ENCODE results near the gene CHCHD1. TPM values are rescaled to one million over a fixed set of nuclear protein-coding genes. Genes with fewer than 3 reads are reported as not detected.
"Not testable (repeated sequence)": the region's sequence is repeated elsewhere in the genome, so short reads cannot be mapped to it uniquely, and the experiment has no call there.

CHCHD1 gene
- total RNA-seq, 1 experiment from 2014 or later: 32.3 TPM

DNA sequence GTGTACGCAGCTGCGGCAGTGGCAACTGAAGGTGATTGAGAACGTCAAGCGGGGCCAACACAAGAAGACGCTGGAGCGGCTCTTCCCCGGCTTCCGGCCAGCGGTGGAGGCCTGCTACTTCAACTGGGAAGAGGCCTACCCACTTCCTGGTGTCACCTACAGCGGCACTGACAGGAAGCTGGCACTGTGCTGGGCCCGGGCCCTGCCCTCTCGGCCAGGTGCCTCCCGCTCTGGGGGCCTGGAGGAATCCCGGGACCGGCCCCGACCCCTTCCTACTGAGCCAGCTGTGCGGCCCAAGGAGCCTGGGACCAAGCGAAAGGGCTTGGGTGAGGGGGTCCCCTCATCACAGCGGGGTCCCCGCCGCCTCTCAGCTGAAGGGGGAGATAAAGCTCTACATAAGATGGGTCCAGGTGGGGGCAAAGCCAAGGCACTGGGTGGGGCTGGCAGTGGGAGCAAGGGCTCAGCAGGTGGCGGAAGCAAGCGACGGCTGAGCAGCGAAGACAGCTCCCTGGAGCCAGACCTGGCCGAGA lies 10.1 kb downstream of the CHCHD1 start:
- DNase-seq (ENCODE audit: low read depth): no peak

DNA sequence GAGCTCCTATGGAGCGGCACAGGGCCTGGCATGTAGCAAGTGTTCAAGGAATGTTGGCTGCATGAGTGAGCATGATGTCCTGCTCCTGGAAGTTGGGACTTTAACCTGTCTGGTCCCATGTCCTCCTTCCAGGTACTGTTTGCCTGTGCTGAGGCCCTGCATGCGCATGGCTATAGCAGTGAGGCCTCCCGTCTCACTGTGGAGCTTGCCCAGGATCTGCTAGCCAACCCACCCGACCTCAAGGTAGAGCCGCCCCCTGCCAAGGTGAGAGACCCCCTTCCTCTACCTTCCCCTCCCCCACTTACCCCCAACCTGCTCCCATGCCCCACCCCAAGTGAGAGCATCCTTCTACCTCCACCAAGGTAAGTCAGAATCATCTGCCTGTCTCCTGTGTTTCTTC lies 11.6 kb downstream of the CHCHD1 start:
- DNase-seq (ENCODE audit: low read depth): no peak

GRCh38 chr10:73795491-73795890 lies 13.6 kb downstream of the CHCHD1 start:
- not testable (repeated sequence) for DNase-seq (ENCODE audit: low read depth)

DNA sequence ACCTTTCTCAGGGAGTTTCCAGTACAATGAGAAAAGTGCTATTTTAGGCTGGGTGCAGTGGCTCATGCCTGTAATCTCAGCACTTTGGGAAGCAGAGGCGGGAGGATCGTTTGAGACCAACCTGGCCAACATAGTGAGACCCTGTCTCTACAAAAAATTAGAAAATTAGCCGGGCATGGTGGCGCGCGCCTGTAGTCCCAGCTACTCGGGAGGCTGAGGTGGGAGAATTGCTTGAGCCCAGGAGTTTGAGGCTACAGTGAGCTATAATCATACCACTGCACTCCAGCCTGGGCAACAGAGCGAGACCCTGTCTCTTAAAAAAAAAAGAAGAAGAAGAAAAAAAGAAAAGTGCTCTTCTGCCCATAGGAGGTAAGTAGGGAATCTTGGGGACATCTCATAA lies 14.2 kb downstream of the CHCHD1 start:
- DNase-seq (ENCODE audit: low read depth): not testable (repeated sequence)

DNA sequence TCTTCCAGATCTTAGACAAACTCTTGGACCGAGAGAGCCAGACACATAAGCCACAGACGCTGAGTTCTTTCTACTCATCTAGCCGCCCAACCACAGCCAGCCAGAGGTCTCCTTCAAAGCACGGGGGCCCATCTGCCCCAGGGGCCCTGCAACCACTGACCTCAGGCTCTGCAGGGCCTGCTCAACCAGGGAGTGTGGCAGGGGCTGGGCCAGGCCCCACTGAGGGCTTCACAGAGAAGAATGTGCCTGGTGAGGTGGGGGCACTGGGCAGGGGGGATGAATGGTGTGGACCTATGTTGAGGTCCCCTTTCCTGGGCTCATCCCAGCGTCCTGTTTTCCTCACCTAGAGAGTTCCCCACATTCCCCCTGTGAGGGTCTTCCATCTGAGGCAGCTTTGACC lies 14.9 kb downstream of the CHCHD1 start:
- DNase-seq (ENCODE audit: low read depth): no peak

GRCh38 chr10:73797324-73798025 lies 15.6 kb downstream of the CHCHD1 start:
- no peak for DNase-seq (ENCODE audit: low read depth)

DNA sequence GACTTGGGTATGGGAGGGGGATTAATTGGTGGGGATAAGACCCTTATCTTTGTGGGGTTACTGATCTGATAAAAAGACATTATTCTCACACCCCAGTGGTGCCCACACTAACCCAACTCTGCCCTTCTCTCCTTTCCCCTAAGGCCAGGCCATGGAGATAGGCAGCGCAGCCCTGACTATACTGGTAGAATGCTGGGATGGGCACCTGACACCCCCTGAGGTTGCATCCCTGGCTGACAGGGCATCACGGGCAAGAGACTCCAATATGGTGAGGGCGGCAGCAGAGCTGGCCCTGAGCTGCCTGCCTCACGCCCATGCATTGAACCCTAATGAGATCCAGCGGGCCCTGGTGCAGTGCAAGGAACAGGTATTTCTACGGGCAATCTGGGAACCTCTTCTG lies 16.2 kb downstream of the CHCHD1 start:
- no peak for DNase-seq (ENCODE audit: low read depth)

GRCh38 chr10:73798927-73799560 lies 17.2 kb downstream of the CHCHD1 start:
- no peak for DNase-seq (ENCODE audit: low read depth)

- no peak for DNase-seq (ENCODE audit: low read depth)
Measured at GRCh38 chr10:73799899-73800559, 18.2 kb downstream of the CHCHD1 start.

DNA sequence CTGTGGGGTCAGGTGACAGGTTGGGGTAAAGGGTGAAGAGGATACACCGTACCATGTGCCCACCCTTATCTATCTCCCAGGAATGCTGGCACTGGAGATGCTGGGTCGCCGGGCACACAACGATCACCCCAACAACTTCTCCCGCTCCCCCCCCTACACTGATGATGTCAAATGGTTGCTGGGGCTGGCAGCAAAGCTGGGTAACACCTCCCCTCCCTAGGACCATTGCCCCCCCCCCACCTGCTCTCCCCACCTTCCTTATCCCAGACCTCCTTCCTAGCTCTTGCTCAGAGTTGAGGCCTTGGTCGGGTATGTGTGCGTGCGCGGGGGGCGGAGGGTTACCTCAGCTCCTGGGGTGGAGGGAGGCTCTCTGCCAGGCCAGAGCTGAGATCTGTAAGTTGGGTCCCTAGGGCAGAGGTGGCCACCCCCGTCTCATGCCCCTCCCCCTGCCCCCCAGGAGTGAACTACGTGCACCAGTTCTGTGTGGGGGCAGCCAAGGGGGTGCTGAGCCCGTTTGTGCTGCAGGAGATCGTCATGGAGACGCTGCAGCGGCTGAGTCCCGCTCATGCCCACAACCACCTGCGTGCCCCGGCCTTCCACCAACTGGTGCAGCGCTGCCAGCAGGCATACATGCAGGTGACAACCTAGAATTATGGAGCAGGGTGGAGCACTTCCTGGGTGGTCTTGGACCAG lies 18.9 kb downstream of the CHCHD1 start:
- no peak for DNase-seq (ENCODE audit: low read depth)

- no peak for DNase-seq (ENCODE audit: low read depth)
Measured at GRCh38 chr10:73801253-73801590, 19.4 kb downstream of the CHCHD1 start.

- DNase-seq (ENCODE audit: low read depth): no peak
Measured at GRCh38 chr10:73802276-73802991, 20.6 kb downstream of the CHCHD1 start.

GRCh38 chr10:73803680-73804286 lies 21.9 kb downstream of the CHCHD1 start:
- DNase-seq (ENCODE audit: low read depth): no peak

DNA sequence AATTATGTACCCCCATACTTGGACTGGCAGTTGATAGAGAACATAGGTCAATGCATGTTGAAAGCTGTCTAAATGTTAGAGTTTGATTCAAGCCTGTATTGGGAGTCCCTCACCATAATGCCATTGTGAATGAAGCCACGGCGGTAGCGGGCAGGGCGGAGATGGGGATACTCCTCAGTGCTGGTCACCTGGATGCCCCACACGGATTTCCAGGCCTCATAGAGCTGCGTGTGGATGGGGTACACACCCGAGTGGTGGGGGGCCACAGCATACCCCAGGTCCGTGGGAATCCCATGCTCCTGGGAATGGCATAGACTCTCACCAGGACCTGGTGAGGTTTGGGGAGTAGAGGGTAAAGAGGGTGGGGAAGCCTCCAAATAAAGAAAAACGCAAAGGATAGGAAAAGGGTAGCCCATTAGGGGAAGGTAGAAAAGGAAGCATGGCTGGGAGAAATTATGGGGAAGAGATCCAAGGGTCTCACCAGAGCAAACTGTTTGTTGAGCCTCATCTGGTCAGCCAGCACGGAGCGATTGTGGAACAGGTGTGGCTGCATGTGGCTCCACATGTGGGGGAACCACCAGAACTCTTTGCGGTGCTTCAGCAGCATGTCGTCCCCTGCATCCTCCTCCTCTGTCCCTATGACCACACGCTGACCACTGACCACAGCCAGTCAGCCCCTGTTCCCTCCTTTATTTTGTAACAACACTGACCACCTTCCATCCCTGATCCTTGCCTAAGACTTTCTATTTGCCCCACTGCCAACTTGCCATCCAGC lies 24.5 kb downstream of the CHCHD1 start:
- DNase-seq (ENCODE audit: low read depth): no peak

- no peak for DNase-seq (ENCODE audit: low read depth)
Measured at GRCh38 chr10:73807471-73807870, 25.6 kb downstream of the CHCHD1 start.

GRCh38 chr10:73808021-73808815 lies 26.4 kb downstream of the CHCHD1 start:
- no peak for DNase-seq (ENCODE audit: low read depth)

DNA sequence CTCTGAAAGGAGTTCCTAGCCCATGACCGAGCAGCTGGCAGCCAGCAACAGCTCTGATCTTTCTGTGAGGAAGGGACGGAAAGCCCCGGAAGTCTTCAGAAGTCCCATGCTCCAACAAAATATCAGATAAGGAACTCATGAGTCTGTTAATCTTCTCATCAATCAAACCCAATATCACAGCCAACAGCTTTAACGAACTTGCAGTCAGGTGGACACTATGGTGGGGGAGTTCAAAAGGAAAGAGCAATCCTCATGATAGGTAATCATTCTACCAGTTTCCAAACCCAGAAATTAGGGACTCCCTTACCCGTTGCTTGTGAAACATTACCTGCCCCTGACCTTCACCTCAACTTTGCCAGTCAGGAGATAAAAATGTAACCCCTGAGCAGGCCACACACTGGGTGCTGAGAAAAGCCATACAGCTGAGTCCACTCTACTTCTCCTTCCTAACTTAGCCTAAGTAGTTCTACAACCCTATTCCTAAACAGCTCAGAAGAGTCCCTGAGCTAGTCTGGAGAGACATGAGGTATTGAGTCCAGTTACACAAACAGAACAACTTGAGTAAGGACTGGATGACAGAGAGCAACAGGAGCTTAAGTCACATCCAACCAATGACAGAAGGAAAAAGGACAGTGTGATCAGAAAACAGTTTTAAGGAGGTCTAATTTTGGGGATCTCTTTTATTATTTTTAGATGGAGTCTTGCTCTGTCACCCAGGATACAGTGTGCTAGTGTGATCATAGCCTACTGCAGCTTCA lies 27.4 kb downstream of the CHCHD1 start:
- DNase-seq (ENCODE audit: low read depth): no peak

GRCh38 chr10:73810358-73810734 lies 28.5 kb downstream of the CHCHD1 start:
- DNase-seq (ENCODE audit: low read depth): no peak

Measured in Daoy (cell line).